ENCODE results near the gene DDA1.

Gene DDA1

GRCh38 chr19:17321655-17322489 is 12.5 kb downstream of the DDA1 start:
- no peak overlapping the region for H3K27ac ChIP-seq
- in situ Hi-C loops (cut with HindIII; ENCODE audit: low pct_ligation_motif_present, low sequenced_read_pairs) = no loop called here
- no peak overlapping the region for H3K4me3 ChIP-seq (ENCODE audit: low read depth, low read length)
- peaks cover 42% of the 10 kb centered on the region for H3K36me3 ChIP-seq (replicated peaks)
- DNase-seq = no peak
- TF ChIP-seq CTCF (IDR thresholded peaks at IDR 0.05; ENCODE audit: low read depth, low read length, missing control alignments) = no peak
- no peaks in the 10 kb centered on the region for H3K27me3 ChIP-seq (replicated peaks)

GRCh38 chr19:17322854-17323253 is 13.5 kb downstream of the DDA1 start:
- Histone ChIP-seq H3K4me3 (ENCODE audit: low read depth, low read length) (no peak overlapping the region), H3K36me3 (replicated peaks) (peaks cover 37% of the 10 kb centered on the region), H3K27me3 (replicated peaks) (no peaks in the 10 kb centered on the region), H3K27ac (no peak overlapping the region)
- in situ Hi-C loops (cut with HindIII; ENCODE audit: low pct_ligation_motif_present, low sequenced_read_pairs) = no loop called here
- TF ChIP-seq CTCF (IDR thresholded peaks at IDR 0.05; ENCODE audit: low read depth, low read length, missing control alignments) = no peak
- DNase-seq = no peak

- H3K4me3 ChIP-seq (ENCODE audit: low read depth, low read length) = no peak overlapping the region
- in situ Hi-C loops (cut with HindIII; ENCODE audit: low pct_ligation_motif_present, low sequenced_read_pairs) = no loop called here
Measured at GRCh38 chr19:17323300-17323963, 14.1 kb downstream of the DDA1 start.

GRCh38 chr19:17323964-17324332 is 14.6 kb downstream of the DDA1 start:
- Histone ChIP-seq H3K27me3 (replicated peaks) (no peaks in the 10 kb centered on the region), H3K27ac (no peak overlapping the region), H3K36me3 (replicated peaks) (peaks cover 33% of the 10 kb centered on the region), H3K4me3 (ENCODE audit: low read depth, low read length) (no peak overlapping the region)
- no peak for DNase-seq
- in situ Hi-C loops (cut with HindIII; ENCODE audit: low pct_ligation_motif_present, low sequenced_read_pairs) = no loop called here
- TF ChIP-seq CTCF (IDR thresholded peaks at IDR 0.05; ENCODE audit: low read depth, low read length, missing control alignments) = peak; percentile 17

More at GRCh38 chr19:17323300-17323963, 14.1 kb downstream of the DDA1 start:
- Histone ChIP-seq H3K27ac (no peak overlapping the region), H3K27me3 (replicated peaks) (no peaks in the 10 kb centered on the region), H3K36me3 (replicated peaks) (peaks cover 34% of the 10 kb centered on the region)
- TF ChIP-seq CTCF (IDR thresholded peaks at IDR 0.05; ENCODE audit: low read depth, low read length, missing control alignments) = no peak
- no peak for DNase-seq

GRCh38 chr19:17324357-17325114 is 15.2 kb downstream of the DDA1 start:
- DNase-seq = no peak
- H3K27me3 ChIP-seq (replicated peaks) = no peaks in the 10 kb centered on the region
- in situ Hi-C loops (cut with HindIII; ENCODE audit: low pct_ligation_motif_present, low sequenced_read_pairs) = no loop called here
- H3K36me3 ChIP-seq (replicated peaks) = peaks cover 28% of the 10 kb centered on the region
- H3K4me3 ChIP-seq (ENCODE audit: low read depth, low read length) = no peak overlapping the region
- H3K27ac ChIP-seq = no peak overlapping the region
- no peak for TF ChIP-seq CTCF (IDR thresholded peaks at IDR 0.05; ENCODE audit: low read depth, low read length, missing control alignments)
